HG02938 (cell line): ENCODE measurements around the gene SPECC1L.

ENCODE experiments used
- ATAC-seq: cut with Tn5 transposase; IDR thresholded peaks from one replicate; pipeline ENCODE4 v1.9.1; 2021; ENCODE audit warnings: mild to moderate bottlenecking, moderate library complexity; ENCODE audit not compliant: unreplicated experiment

SPECC1L gene

GRCh38 chr22:24440718-24441405, 170.2 kb downstream of the SPECC1L start:
- no peak for ATAC-seq

- ATAC-seq: no peak
Observed at GRCh38 chr22:24441406-24442351, 171.0 kb downstream of the SPECC1L start.

GRCh38 chr22:24442352-24442744, 171.7 kb downstream of the SPECC1L start:
- ATAC-seq: no peak

GRCh38 chr22:24443668-24444067, 173.0 kb downstream of the SPECC1L start:
- ATAC-seq: no peak

- ATAC-seq: no peak
Observed at GRCh38 chr22:24444251-24444650, 173.6 kb downstream of the SPECC1L start.

- ATAC-seq: no peak
Observed at GRCh38 chr22:24444729-24445466, 174.3 kb downstream of the SPECC1L start.

GRCh38 chr22:24445481-24446259, 175.0 kb downstream of the SPECC1L start:
- no peak for ATAC-seq

GRCh38 chr22:24446260-24446611, 175.6 kb downstream of the SPECC1L start:
- ATAC-seq: no peak

- ATAC-seq: no peak
Observed at GRCh38 chr22:24450610-24451009, 180.0 kb downstream of the SPECC1L start.

- no peak for ATAC-seq
Observed at GRCh38 chr22:24451162-24451561, 180.5 kb downstream of the SPECC1L start.

- ATAC-seq: no peak
Observed at GRCh38 chr22:24453853-24454252, 183.2 kb downstream of the SPECC1L start.

- ATAC-seq: no peak
Observed at GRCh38 chr22:24455039-24455438, 184.4 kb downstream of the SPECC1L start.

GRCh38 chr22:24455751-24456426, 185.3 kb downstream of the SPECC1L start:
- no peak for ATAC-seq

- no peak for ATAC-seq
Observed at GRCh38 chr22:24457894-24458420, 187.3 kb downstream of the SPECC1L start.

- ATAC-seq: no peak
Observed at GRCh38 chr22:24459911-24460310, 189.3 kb downstream of the SPECC1L start.

GRCh38 chr22:24460418-24461089, 189.9 kb downstream of the SPECC1L start:
- no peak for ATAC-seq

- no peak for ATAC-seq
Observed at GRCh38 chr22:24463071-24463760, 192.6 kb downstream of the SPECC1L start.

GRCh38 chr22:24465566-24465965, 194.9 kb downstream of the SPECC1L start:
- ATAC-seq: no peak

GRCh38 chr22:24465975-24466374, 195.3 kb downstream of the SPECC1L start:
- no peak for ATAC-seq
